Upper lobe of left lung (tissue), 4 donors: ENCODE data around the gene ELF4.

Source experiments
- CTCF ChIP-seq, 6 experiments: fragments of 450-650 bp in 4 of 6; fragments of 200-600 bp in 2 of 6; sonication (generic) in 2 of 6; IDR thresholded peaks; one replicate each; pipeline ENCODE4 v1.5.1; 2016 to 2019; ENCODE audit warnings: antibody characterized with exemption in 6 of 6
- EP300 ChIP-seq, 4 donors: sonication (generic); formaldehyde crosslinking; IDR thresholded peaks; one replicate each; pipeline ENCODE4 v1.5.1; 2017; ENCODE audit warnings: antibody characterized with exemption in 4 of 4, control low read depth in 2 of 4
- POLR2A ChIP-seq, 4 donors: fragments of 450-650 bp; IDR thresholded peaks; one replicate each; pipeline ENCODE4 v1.5.1; 2016 to 2017; ENCODE audit warnings: antibody characterized with exemption in 4 of 4, mild to moderate bottlenecking in 2 of 4
- POLR2AphosphoS5 ChIP-seq, 2 donors: sonication (generic); formaldehyde crosslinking; IDR thresholded peaks; one replicate each; pipeline ENCODE4 v1.5.1; 2017; ENCODE audit warnings: antibody characterized with exemption in 2 of 2

GRCh38 chrX:130058652-130059051, 51.6 kb downstream of the ELF4 start:
- no peak for TF ChIP-seq POLR2AphosphoS5 (IDR thresholded peaks at IDR 0.05)
- no peak for TF ChIP-seq CTCF (IDR thresholded peaks at IDR 0.05)
- TF ChIP-seq EP300 (IDR thresholded peaks at IDR 0.05) = no peak
- TF ChIP-seq POLR2A (IDR thresholded peaks at IDR 0.05) = no peak
